GM18951 (cell line): Measurements from ENCODE around the gene UCMA.
"Not testable (repeated sequence)": the region's sequence is repeated elsewhere in the genome, so short reads cannot be mapped to it uniquely, and the experiment has no call there.

Experiments
- POLR2A ChIP-seq: IDR thresholded peaks from 4 replicates; pipeline ENCODE4 v1.6.1; 2011; ENCODE audit warnings: mild to moderate bottlenecking; ENCODE audit not compliant: insufficient read length, insufficient read depth; ENCODE audit errors: extremely low read depth
- in situ Hi-C: fragments of 300-500 bp; cut with MboI; formaldehyde crosslinking; loops from one replicate; pipeline ENCODE4 v1.12.0; 2022; ENCODE audit warnings: low sequenced_read_pairs, mixed read lengths, inconsistent platforms; ENCODE audit not compliant: unreplicated experiment

Gene UCMA

GRCh38 chr10:13234172-13234571, at the start of gene UCMA:
Gene UCMA, minus strand, starts transcription at chr10:13234374. Its CDS starts 116 bp downstream, at chr10:13234258.
- in situ Hi-C loops: no loop called here

GRCh38 chr10:13282348-13282747, 48.2 kb upstream of the UCMA start:
- in situ Hi-C loops: not testable (repeated sequence)

More at GRCh38 chr10:13234172-13234571, at the start of gene UCMA:
- TF ChIP-seq POLR2A: no peak

DNA sequence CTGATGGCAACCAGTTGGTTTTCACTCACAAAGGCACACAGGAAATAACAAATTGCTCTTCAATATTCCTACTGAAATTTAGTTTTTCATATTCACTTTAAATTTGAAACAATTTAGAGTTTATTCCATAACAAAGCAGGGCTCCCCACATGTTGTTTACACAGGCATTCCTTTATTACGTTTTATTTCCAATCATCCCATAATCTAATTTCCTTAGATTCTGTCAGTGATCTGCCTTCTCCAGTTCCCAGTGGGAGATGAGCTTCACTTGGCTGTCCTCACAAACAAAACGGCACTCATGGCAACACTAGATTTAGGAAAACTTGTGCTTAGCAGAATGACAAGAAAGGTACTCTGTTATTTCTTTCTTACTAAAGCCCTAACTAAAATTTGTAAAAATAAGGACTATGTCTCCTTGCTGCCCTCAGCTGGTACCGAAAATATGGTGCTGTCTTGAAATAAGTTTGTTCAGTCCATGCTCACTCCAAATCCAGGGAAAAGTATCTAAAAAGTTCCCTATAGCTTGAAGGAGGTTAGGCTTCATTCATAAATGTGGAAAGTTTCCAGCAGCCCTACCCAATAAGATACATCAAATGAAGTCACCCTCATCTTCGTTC, 42.7 kb upstream of the UCMA start:
- no peak for TF ChIP-seq POLR2A
- in situ Hi-C loops: no loop called here

DNA sequence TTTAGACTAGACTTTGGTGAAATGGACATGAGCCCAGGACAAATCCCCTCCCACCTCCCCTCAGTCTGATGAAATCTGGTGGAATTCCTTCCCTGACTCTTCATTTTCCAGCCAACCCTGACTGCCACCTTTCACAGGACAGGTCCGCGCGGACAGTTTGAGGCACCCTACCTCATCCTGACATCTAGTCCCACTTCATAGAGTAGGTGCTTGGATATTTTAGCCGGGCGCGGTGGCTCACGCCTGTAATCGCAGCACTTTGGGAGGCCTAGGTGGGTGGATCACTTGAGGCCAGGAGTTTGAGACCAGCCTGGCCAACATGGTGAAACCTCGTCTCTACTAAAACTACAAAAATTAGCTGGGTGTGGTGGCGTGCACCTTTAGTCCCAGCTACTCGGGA, 42.0 kb upstream of the UCMA start:
- in situ Hi-C loops: not testable (repeated sequence)

DNA sequence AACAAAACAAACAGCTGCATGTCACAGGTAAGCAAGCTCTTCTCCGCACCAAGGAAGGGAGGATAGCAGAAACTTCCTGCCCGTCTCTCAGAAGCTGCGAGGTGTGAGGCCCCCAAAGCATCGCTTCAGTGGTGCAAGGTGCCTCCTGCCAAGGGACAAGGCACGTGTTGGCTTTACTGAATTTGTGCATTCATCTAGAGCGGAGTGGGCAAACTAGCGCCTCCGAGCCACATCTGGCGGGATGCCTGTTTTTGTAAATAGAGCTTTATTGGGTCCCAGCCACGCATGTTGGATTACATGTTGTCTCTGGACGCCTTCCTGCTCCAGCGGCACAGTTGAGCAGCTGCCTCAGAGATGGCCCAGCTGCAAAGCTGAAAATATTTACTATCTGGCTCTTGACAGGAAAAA, 38.0 kb upstream of the UCMA start:
- in situ Hi-C loops: no loop called here
- TF ChIP-seq POLR2A: no peak

DNA sequence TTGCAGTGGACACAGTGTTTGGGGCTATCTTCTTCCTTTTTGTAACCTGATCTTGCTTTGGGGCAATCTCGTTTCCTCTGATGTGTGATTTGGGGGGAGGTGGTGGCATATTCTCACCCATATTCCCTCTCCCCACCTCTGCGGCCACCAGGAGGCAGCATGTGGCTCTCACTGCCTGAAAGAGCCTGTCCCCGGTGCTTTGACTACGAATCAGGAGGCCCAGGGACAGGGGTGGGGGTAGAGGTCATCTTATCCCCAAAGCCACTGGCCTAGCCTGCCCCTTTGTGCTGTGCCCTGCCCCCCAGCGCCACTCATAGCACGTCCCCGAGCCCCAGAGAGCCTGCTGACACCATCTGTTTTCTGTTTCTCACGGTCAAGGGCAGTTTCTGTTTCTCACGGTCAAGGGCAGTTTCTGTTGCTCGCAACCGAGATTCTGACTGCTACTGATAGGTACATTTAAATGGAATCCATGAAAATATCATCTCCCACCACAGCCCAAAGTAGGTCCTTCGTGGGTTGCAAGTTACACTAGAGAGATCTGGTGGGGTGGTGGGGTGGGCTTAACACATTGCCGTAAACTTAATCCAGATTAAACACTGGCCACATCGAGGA, 37.5 kb upstream of the UCMA start:
- TF ChIP-seq POLR2A: no peak
- in situ Hi-C loops: no loop called here

GRCh38 chr10:13270877-13271551, 36.8 kb upstream of the UCMA start:
- in situ Hi-C loops: no loop called here
- no peak for TF ChIP-seq POLR2A

- no peak for TF ChIP-seq POLR2A
- in situ Hi-C loops: no loop called here
These were observed 34.7 kb upstream of the UCMA start for GRCh38 chr10:13268841-13269240.

DNA sequence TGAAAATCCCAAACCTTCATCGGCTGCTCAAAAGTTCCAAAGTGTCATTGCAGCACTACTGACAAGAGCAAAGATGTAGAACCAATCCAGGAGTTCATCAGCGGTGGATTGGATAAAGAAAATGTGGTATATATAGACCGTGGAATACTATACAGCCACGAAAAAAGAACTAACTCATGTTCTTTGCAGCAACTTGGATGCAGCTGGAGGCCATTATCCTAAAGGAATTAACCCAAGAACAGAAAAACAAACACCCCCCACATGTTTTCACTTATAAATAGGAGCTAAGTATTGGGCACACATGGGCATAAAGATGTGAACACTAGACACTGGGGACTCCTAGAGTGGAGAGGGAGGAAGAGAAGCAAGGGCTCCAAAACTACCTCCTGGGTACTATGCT, 34.1 kb upstream of the UCMA start:
- in situ Hi-C loops: no loop called here
- TF ChIP-seq POLR2A: no peak

GRCh38 chr10:13263591-13263990, 29.4 kb upstream of the UCMA start:
- in situ Hi-C loops: no loop called here
- no peak for TF ChIP-seq POLR2A

DNA sequence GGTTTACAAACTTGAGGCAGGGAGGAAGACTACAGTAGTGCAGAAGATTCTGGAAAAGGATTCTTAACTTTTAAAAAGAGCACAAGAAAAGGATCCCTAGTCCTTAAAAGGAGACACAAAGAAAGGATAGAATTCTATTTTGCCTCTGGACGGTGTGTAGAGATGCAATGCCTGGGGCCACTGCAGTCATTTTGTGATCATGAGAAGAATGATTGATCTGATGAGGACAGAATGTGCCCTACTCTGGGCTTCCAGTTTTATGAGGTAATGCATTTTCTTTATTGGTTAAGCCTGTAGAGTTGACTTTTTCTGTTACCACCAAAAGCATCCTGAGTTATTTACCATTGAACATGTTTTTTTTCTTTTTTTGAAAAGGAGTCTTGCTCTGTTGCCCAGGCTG, 28.3 kb upstream of the UCMA start:
- no peak for TF ChIP-seq POLR2A
- in situ Hi-C loops: no loop called here

DNA sequence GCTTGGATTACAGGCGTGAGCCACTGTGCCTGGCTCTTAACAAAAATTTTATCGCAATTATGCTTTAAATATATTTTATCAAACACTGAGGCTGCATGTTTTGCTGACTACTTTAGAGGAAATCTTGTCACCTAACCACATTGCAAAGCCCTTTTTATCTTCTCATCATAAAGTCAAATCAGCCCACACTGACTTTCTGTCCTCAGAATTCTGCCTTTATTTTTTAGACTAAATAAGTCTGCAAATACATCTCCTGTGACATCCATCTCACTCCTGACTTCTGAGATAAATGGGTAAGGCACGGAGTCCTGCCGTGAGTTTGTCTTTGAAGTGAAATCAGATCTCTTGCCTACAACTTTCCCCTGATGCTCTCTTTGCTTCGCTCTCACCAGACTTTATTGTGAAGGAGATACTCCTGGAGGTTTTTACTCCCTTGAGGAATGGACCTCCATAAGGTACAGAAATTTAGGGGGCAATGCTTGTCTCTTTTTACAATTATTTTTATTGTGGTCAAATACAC, 23.5 kb upstream of the UCMA start:
- in situ Hi-C loops: no loop called here

GRCh38 chr10:13256627-13257026, 22.5 kb upstream of the UCMA start:
- TF ChIP-seq POLR2A: no peak
- in situ Hi-C loops: no loop called here

More for the DNA sequence above, 23.5 kb upstream of the UCMA start:
- no peak for TF ChIP-seq POLR2A

- in situ Hi-C loops: no loop called here
- TF ChIP-seq POLR2A: no peak
These were observed 19.6 kb upstream of the UCMA start for GRCh38 chr10:13253726-13254125.
